Measurements from ENCODE around the gene MFAP5. TPM values are rescaled to one million over a fixed set of nuclear protein-coding genes. Genes with fewer than 3 reads are reported as not detected.
"Not testable (repeated sequence)": the region's sequence is repeated elsewhere in the genome, so short reads cannot be mapped to it uniquely, and the experiment has no call there.

MFAP5 gene
- total RNA-seq, 1 donor, result not detected

DNA sequence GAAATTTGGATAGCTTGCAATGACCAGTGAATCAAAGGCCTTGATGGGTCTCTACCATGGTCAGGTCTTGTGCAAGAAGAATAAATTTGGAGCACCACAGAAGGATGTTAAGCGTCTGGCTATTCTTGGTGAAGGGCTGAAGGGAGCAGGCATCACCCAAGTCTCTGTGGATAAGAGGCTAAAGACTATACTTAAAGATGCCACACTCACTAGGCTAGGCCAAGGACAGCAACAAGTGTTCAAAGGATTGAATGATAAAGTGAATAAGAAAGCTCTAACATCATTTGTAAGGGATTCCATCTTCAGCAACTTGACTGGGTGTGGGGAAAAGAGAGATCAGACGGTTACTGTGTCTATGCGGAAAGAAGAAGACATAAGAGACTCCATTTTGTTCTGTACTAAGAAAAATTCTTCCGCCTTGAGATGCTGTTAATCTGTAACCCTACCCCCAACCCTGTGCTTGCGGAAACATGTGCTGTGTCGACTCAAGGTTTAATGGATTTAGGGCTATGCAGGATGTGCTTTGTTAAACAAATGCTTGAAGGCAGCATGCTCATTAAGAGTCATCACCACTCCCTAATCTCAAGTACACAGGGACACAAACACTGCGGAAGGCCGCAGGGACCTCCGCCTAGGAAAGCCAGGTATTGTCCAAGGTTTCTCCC, 27.2 kb downstream of the MFAP5 start:
- not testable (repeated sequence) for DNase-seq (ENCODE audit: low read depth in 2 of 3, low spot score in 2 of 3)

DNA sequence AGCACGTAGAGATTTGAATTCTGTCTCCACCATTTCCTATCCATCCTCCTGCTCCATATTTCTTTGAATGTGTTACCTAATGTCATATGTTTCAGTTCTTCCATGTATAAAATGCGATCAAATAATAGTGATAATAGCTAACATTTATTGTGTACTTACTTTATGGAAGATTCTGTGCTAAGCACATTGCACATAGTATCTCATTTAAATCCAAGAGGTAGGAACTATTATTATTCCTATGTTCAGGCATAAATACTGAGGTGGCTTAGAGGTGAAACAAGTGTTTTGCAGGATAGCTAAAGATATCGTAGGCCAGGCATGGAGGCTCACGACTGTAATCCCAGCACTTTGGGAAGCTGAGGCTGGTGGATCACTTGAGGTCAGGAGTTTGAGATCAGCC, 32.5 kb downstream of the MFAP5 start:
- no peak for DNase-seq (ENCODE audit: low read depth in 2 of 3, low spot score in 2 of 3)

DNA sequence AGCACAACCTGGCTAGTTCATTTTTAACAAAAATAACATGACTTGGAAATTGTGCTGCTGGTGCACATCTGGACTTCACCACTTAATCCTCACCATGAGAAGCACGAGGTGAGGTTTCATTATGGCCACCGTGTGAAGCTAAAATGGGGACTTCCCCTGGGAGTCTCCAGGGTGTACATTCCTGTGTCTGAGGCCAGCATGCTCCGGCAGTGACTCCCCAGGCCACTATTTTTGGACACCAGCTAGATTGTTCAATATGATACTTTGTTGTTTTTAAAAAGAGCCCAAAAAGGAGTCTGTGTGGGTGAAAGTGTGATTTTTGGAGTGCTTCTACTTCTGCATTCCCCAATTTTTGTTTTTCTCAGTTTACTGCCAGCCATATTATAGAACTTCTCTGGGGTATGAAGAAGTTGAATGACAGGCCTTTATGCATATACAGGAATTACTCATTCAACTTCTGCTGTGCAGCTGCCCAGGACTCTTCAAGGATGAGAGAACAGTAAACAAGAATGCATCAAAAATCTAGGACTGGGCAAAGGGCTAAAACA, 33.1 kb downstream of the MFAP5 start:
- DNase-seq (ENCODE audit: low read depth in 2 of 3, low spot score in 2 of 3), result no peak

DNA sequence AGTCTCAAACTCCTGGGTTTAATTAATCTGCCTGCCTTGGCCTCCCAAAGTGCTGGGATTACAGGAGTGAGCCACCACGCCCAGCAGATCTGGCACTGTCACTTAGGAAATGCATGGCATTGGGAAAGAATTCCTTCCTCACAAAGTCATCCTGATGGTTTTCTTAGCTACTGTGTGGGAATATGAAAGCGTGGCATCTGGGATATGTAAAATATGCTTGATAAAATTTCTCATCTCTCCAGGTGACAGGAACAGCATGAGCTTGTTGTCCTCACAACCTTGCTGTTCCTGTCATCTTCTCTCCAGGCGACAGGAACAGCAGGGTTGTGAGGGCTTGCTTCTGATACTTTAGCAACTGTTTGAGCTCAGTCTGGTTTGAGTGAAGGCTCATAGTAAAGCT, 33.9 kb downstream of the MFAP5 start:
- DNase-seq (ENCODE audit: low read depth in 2 of 3, low spot score in 2 of 3), result no peak

DNA sequence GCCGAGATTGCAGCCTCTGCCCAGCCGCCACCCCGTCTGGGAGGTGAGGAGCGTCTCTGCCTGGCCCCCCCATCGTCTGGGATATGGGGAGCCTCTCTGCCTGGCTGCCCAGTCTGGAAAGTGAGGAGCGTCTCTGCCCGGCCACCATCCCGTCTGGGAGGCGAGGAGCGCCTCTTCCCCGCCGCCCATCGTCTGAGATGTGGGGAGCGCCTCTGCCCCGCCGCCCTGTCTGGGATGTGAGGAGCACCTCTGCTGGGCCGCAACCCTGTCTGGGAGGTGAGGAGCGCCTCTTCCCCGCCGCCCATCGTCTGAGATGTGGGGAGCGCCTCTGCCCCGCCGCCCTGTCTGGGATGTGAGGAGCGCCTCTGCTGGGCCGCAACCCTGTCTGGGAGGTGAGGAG, 37.9 kb downstream of the MFAP5 start:
- DNase-seq (ENCODE audit: low read depth in 2 of 3, low spot score in 2 of 3), result not testable (repeated sequence)

DNA sequence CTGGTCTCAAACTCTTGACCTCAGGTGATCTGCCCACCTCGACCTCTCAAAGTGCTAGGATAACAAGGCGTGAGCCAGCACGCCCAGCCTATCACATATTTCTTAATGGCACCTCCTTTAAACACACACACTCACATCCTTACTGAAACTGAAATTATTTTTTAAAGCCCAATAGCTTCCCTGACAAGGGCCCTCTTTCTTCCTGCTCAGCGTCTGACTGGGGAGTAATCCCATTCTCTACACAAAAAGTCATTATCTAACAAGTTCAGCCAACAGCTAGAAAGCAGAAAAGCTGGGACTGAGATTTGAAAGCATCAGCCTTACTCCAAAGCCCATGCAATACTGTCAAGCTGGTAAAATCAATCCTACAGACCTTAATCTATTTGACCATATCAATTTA, 40.0 kb downstream of the MFAP5 start:
- DNase-seq (ENCODE audit: low read depth in 2 of 3, low spot score in 2 of 3), result no peak

DNA sequence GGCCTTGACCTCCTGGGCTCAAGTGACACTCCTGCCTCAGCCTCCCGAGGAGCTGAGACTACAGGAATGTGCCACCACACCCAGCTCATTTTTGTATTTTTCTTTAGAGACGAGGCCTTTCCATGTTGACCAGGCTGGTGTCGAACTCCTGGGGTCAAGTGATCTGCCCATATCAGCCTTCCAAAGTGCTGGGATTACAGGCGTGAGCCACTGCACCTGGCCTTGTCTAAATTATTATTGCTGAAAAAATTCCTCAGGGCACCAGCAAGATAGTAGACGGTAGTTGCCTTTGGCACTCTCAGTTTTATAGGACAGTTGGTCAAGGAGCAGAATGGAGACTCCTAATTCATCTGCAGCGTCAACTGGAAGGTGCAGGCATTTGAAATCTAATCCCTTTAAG, 47.4 kb downstream of the MFAP5 start:
- DNase-seq (ENCODE audit: low read depth in 2 of 3, low spot score in 2 of 3), result no peak

DNA sequence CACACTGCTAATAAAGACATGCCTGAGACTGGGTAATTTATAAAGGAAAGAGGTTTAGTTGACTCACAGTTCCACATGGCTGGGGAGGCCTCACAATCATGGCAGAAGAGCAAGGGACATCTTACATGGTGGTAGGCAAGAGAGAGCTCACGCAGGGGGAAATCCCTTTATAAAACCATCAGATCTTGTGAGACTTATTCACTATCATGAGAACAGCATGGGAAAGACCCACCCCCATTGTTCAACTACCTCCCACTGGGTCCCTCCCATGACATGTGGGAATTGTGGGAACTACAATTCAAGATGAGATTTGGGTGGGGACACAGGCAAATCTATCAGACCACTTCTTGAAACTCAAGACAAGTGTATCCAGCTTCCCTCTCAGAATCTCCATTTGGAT, 48.7 kb downstream of the MFAP5 start:
- not testable (repeated sequence) for DNase-seq (ENCODE audit: low read depth in 2 of 3, low spot score in 2 of 3)

DNA sequence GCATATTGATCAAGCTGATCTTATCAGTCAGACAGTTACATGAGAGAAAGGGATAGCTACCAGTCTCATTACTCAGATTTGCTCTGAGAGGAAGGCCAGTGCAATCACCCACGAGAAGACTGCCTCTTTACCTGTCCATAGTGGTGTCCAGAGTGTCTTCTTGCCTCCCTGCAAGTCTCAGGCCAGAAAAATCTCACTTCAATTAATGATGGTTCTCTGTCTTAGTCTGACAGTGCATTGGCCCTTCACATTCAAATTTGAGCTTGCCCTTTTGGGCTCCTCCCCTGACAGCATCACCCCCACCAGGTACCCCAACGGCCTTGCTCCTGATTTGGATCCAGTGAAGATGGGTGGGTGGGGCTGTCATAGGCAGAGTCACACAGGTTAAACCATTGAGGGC, 50.0 kb downstream of the MFAP5 start, which contains the start of gene AICDA:
AICDA (minus strand) TSS at position 231 of the 400 bp plus-strand sequence; CDS start at position 139, 92 bp downstream.
- no peak for DNase-seq (ENCODE audit: low read depth in 2 of 3, low spot score in 2 of 3)

DNA sequence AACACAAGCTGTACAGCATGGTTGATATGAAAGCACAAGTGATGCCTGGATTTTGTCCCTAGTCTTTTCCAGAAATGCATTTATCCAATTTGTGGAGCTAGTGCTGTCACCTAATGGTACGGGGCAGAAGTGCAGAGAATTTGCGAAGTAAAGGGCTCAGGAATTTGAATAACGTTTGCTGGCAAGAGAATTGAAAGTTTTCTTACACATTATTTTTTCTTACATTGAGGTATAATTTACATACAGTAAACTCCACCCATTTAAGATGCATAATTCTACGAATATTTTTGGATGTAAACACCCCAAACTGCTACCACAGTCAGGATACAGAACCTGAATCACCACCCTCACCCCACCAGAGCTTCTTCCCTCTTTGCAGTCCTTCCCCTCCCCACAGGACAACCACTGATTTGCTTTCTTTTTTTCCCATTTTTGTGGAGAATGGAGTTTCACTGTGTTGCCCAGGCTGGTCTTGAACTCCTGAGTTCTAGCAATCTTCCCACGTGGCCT, 53.5 kb downstream of the MFAP5 start:
- DNase-seq (ENCODE audit: low read depth in 2 of 3, low spot score in 2 of 3), result peak in 1 of 3 donors; percentile 34

DNA sequence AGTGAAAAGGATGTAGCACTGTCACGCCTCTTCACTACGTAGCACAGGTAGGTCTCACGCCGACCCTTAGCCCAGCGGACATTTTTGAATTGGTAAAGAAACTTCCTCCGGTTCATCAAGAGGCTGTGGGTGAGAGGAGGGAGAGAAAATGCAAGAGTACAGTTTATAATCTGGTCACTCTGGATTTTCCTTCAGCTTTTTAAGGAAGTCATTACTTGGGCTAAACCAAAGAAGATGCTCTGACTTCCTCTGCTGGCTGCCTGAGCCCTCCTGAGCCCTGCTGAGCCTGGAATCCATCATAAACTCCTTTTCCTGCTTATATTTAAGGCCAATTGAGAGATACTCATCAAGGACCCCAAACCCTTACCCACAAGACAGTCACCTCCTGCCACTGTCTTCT, 55.7 kb downstream of the MFAP5 start:
- DNase-seq (ENCODE audit: low read depth in 2 of 3, low spot score in 2 of 3), result no peak

DNA sequence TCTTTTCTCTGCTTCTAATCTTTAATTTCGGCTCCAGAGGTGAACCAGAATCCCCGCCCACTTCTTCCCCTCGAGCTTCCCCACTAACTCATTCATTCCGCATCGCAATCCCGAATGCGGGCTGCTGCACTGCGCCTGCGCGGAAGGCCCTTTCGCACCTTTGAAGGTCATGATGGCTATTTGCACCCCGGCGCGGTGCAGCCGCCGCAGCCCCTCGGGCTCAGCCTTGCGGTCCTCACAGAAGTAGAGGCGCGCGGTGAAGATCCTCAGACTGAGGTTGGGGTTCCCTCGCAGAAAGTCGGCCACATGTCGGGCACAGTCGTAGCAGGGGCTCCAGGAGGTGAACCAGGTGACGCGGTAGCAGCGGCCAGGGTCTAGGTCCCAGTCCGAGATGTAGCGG, 57.6 kb downstream of the MFAP5 start:
- no peak for DNase-seq (ENCODE audit: low read depth in 2 of 3, low spot score in 2 of 3)

DNA sequence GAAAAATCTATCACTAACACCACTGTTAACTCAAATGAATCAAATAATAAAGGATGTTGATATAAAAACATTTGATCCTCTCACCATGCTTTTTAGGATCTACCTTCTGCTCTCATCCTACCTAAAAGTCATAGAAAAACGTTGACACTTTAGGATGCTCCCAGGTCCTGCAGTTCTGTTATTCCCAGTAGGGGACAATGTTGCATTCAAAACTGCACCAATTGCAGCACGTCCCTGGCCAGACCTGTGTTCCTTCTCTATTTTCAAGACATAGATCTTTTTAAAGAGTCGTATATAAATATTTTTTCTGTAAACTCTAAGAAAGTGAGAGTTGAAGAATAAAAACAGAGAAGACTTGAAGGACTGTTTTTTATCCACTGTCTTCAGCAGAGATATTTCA, 58.8 kb downstream of the MFAP5 start:
- DNase-seq (ENCODE audit: low read depth in 2 of 3, low spot score in 2 of 3), result no peak

DNA sequence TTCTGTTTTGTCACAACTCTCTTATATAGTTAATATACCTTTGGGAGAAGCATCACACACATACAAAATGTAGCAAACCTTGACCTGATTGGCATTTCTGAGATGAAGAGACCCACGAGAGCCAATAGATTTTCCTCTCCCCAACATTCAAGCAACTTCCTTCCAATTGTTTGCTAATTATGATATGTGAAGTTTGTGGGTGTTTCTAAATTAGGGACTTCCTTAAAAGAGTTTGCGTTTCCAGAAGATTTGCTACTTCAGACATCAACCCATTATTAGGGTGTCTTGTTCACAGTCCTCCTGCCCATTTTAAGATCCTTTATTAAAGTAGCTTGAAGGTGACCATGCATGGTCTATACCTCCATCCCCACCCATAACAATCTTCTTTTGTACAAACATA, 59.3 kb downstream of the MFAP5 start:
- DNase-seq (ENCODE audit: low read depth in 2 of 3, low spot score in 2 of 3), result no peak

DNA sequence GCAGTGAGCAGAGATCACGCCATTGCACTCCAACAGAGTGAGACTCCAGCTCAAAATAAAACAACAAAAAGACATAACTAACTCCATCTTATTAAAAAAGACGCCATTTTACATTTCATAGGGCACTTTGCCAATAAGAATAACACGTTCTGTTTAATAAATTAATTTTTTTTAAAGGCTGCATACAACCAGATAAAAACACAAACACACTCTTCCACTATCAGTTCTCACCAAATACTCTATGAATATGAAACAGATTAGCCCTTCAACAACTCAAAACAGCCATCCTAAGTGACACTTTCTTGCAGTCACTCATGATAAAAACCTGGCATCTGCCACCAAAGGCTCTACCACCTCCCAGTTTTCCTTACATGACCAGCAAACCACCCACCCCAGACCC, 66.1 kb downstream of the MFAP5 start:
- DNase-seq (ENCODE audit: low read depth in 2 of 3, low spot score in 2 of 3), result no peak

Small RNA genes within 50 kb of the gene (small RNA-seq; reads per million reads assigned to genes)
- gene RF00564, result not detected

Other genes starting within 250 kb of the MFAP5 start
- gene CLEC6A, start 206.9 kb downstream of the MFAP5 start, total RNA-seq, result not detected
- under 0.01 TPM for gene CLEC4D, start 149.3 kb downstream of the MFAP5 start, total RNA-seq
- not detected for gene CLEC4E, start 121.9 kb downstream of the MFAP5 start, total RNA-seq
- not detected for gene AICDA, start 50.0 kb downstream of the MFAP5 start, total RNA-seq
- gene RIMKLB, start 35.2 kb upstream of the MFAP5 start, total RNA-seq, result 48.2 TPM
- gene A2ML1, start 159.8 kb upstream of the MFAP5 start, total RNA-seq, result under 0.01 TPM